HG02571 (cell line): ENCODE measurements around the gene GFOD1.

Experiments
- ATAC-seq: cut with Tn5 transposase; IDR thresholded peaks from one replicate; pipeline ENCODE4 v1.9.1; 2021; ENCODE audit warnings: mild to moderate bottlenecking, moderate library complexity; ENCODE audit not compliant: unreplicated experiment

Gene GFOD1

DNA sequence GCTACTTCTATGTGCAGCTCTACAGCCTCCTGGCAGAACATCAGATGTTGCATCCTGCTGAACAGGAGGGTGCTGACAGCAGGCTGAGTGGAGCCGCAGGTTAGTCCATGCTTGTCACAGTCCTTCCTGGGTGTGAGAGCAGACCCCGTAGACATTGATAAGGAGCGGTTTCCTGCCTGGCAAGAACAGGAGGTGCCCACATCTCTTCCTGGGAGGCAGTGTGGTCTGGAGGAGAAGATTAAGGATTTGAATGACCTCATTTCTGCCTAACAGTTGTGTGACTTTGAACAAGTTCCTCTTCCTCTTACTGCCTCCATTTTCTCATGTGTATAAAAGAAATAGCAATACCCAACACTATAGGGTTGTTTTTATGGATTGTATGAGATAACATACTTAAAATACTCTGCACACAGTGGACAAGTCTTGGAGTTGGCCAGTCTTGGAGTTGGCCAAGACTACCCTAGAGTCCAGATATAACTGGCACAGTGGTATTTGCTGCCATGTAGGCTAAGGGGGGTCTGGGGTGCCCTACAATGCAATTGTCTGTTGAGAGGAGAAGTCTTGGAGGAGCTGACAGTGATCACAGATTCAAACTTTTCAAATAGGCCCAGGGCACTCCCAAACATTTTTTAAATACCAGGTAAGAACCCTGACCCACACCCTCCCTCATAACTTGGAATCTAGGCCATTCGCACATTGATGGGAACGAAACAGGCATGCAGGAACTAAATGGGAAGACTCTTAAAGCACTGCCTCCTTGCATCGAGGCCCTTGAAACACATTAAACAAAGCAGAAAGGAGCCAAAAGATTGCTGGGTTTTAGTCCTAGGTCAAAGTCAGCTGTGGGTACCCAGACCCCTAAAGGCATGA lies 126.5 kb downstream of the GFOD1 start:
- no peak for ATAC-seq

DNA sequence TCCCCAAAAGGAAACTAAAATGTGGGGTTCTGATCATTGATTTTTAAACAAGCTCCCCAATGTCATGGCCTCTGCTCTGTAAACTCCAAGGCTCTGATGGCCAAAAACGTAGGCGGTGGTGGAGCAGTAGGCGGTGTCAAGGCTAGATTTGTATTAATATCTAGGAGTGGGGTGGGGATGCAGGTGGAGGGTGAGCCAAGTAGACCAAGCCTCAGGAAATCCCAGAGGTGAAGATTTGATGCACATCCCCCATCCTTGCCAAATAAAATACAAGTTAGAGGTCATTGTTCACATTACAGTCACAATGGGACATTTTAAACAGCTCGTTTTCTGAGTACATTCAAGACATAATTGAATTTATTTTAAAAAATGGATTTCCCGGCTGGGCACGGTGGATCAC lies 128.1 kb downstream of the GFOD1 start:
- ATAC-seq: no peak

- no peak for ATAC-seq
Observed at GRCh38 chr6:13358511-13358910, 128.9 kb downstream of the GFOD1 start.

- no peak for ATAC-seq
Observed at GRCh38 chr6:13357551-13358075, 129.8 kb downstream of the GFOD1 start.

DNA sequence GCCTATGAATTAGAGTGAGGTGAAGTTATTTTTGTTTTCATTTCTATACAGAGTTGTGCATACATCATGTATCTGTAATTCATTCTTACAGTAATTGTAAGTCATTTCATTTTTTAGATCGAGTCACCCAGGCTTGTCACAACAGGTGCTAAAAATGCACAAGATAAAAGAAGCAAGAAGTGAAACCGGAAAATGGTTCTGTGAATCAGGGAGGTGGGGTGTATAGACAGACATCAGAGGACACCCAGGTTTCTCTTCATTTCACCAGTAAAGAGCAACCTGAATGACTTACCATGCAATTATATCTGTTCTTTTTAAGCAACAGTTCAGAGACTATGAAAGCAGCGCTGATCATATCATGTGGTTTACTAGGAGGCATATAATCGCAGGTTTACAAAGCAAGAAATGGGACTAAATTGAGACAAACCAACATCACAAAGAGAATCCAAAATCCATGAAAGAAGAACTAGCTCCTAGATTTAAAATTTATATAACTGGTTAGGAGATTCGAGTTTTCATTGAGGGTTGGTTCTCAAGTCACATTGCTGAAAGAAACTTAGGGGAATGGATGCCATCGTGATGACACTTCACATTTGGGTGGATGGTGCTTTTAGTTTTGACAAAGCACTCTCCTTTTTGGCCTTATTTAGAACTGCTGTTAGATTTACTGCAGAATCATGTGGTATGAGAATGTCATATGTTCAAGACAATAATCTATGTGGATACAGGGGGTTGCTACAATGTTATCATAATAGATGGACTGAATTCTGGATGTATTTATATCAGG lies 131.2 kb downstream of the GFOD1 start:
- peak; percentile 90 for ATAC-seq

- ATAC-seq: no peak
Observed at GRCh38 chr6:13355043-13355945, 132.1 kb downstream of the GFOD1 start.

- no peak for ATAC-seq
Observed at GRCh38 chr6:13354331-13355042, 132.9 kb downstream of the GFOD1 start.

- no peak for ATAC-seq
Observed at GRCh38 chr6:13352165-13352564, 135.2 kb downstream of the GFOD1 start.

DNA sequence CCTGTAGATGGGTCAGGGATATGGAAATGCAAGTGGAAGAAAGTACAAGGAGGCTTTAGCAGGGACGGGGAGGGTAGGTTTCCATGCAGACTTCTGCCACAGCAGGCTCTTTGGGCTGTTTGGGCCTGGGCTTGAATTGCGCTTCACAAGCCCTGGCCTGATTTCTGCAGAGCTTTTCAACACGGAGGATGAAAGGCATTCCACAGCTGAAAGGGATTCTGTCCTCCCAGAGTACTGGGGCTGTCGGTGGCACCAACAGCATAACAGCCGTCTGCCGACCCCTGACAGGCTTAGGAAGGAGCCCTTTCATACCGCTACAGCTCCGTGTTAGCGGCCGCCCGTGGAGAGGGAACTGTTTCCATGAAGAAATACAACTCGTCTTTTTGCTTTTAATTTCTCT lies 136.1 kb downstream of the GFOD1 start:
- ATAC-seq: no peak

DNA sequence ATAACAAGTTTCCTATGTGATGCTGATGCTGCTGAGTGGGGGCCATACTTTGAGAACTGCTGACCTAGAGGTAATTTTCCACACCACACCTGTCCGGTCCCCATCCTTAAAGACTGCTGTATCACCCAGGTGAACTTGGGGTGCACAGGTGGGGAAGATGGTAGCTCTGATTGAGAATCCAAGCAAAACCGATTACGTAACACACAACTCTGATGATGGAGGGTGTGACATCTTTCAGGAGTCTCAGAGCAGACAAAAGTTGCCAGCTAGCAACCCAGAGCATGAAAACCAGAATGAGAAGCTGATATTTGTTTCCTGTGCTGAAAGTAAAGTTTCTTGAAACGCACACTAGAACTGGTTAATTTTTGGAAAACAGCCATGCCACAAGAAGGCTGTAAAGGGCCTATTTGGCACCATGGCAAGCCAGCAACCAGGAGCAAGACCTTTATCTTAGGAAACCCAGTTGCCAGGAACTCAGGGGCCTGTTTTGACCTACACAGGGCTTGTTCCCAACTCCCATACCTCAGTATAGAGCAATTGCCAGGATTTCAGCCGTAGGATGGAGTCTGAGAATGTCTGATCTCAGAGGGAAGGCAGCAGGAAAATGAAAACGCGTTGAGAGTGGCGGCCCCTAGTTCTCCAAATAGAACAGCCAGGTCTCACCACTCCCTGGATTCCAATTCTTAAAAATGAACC lies 137.4 kb downstream of the GFOD1 start:
- ATAC-seq: no peak

DNA sequence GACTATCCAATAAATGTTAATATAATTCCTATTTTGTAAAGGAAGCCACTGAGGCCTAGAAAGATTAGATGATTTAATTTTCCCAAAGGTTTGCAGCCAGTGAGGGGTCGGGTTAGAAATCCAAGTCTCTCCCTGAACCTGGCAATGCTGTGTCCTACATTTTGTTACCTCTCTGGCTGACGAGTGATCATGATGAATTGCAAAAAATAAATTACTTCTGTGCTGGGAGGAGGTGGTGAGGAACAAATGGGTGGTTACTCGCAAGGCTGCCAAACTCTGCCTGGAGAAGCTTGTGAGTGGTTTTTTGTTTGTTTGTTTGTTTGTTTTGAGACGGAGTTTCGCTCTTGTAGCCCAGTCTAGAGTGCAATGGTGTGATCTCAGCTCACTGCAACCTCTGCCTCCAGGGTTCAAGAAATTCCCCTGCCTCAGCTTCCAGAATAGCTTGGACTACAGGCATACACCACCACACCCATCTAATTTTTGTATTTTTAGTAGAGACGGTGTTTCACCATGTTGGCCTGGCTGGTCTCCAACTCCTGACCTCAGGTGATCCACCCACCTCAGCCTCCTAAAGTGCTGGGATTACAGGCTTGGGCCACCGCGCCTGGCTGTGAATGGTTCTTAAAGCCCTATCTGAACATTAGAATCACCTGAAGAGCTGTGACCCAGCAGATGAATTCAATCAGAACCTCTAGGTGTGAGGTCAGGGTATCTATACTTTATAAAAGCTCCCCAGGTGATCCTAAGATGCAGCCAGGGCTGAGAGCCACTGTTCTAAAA lies 138.9 kb downstream of the GFOD1 start:
- no peak for ATAC-seq

- ATAC-seq: no peak
Observed at GRCh38 chr6:13346245-13346644, 141.2 kb downstream of the GFOD1 start.

DNA sequence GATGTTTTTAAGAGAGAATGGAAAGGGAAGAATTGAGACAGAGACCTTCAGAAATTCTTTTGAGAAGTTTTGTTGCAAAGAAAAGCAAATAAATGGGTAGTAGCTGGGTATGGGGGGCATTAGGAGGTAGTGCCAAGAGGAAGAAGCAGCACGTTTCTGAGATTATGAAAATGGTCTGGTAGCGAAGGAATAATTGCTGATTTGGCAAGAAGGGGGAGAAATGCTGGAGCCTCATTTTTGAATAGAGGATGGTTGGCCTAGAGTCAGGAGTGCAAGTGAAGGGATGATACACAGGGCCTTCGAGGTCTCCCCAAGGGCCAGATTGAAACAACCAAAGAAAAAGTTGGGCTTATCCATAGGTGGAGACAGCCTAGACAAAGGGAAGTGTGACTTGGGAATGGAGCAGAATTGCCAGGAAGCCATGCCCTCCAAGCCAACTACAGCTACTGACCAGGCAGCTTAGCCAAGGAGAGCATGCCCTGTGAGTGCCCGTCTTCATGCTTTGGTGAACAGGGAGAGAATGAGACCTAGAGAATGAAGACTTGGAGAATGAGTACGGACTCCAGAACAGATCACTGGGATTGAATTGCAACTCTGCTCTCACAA lies 144.9 kb downstream of the GFOD1 start:
- ATAC-seq: no peak

GRCh38 chr6:13339863-13340630 lies 147.4 kb downstream of the GFOD1 start:
- ATAC-seq: no peak

DNA sequence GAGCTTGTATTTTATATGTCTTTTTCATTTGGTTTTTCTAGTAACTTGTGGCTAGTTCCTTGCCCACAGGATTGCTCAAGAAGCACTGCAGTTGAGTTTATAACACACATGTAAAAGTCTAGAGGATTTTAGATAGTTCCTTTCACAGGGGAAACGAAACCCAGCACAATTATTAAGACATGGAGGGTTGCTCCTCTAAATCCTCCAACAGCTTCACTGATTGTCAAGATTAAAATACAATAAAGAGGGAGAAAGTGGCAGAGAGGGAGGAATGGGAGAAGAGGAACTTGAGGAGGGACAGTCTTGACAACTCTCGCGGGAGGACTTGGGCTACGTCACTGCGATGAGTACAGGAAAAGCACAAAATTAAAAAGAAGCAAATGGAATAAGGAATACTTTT lies 149.4 kb downstream of the GFOD1 start:
- ATAC-seq: no peak

GRCh38 chr6:13336553-13336952 lies 150.8 kb downstream of the GFOD1 start:
- ATAC-seq: no peak

GRCh38 chr6:13334953-13335352 lies 152.4 kb downstream of the GFOD1 start:
- no peak for ATAC-seq

GRCh38 chr6:13332349-13332706 lies 155.1 kb downstream of the GFOD1 start:
- ATAC-seq: no peak
